ENCODE measurements around the gene WNT10A.
A peak's percentile ranks its signal among the peaks of the same experiment; 100 is the strongest.
"Not testable (repeated sequence)": the region's sequence is repeated elsewhere in the genome, so short reads cannot be mapped to it uniquely, and the experiment has no call there.

WNT10A gene

GRCh38 chr2:218880102-218880858, at the start of gene WNT10A:
TSS of gene WNT10A (plus strand) at chr2:218880852. CDS start at chr2:218880996, 144 bp downstream.
- no peak for DNase-seq

- DNase-seq = no peak
Measured at GRCh38 chr2:218831378-218831990, 49.2 kb upstream of the WNT10A start, which contains the start of gene PRKAG3. TSS of gene PRKAG3 (minus strand) at chr2:218831803.

- no peak for DNase-seq
Measured at GRCh38 chr2:218832081-218832480, 48.6 kb upstream of the WNT10A start.

- no peak for DNase-seq
Measured at GRCh38 chr2:218832520-218832919, 48.1 kb upstream of the WNT10A start.

- DNase-seq = no peak
Measured at GRCh38 chr2:218833023-218833609, 47.5 kb upstream of the WNT10A start.

GRCh38 chr2:218834685-218835084, 46.0 kb upstream of the WNT10A start:
- no peak for DNase-seq

- DNase-seq = no peak
Measured at GRCh38 chr2:218837495-218837894, 43.2 kb upstream of the WNT10A start.

- DNase-seq = no peak
Measured at GRCh38 chr2:218839430-218839829, 41.2 kb upstream of the WNT10A start.

GRCh38 chr2:218839888-218840287, 40.8 kb upstream of the WNT10A start:
- no peak for DNase-seq

GRCh38 chr2:218844334-218844733, 36.3 kb upstream of the WNT10A start:
- not testable (repeated sequence) for DNase-seq

- not testable (repeated sequence) for DNase-seq
Measured at GRCh38 chr2:218846963-218847362, 33.7 kb upstream of the WNT10A start.

- DNase-seq = no peak
Measured at GRCh38 chr2:218849721-218850120, 30.9 kb upstream of the WNT10A start.

- DNase-seq = no peak
Measured at GRCh38 chr2:218850796-218851195, 29.9 kb upstream of the WNT10A start.

- DNase-seq = no peak
Measured at GRCh38 chr2:218851286-218851685, 29.4 kb upstream of the WNT10A start.

GRCh38 chr2:218852911-218853667, 27.6 kb upstream of the WNT10A start:
- peak; percentile 50 for DNase-seq

- no peak for DNase-seq
Measured at GRCh38 chr2:218853766-218854165, 26.9 kb upstream of the WNT10A start.

- no peak for DNase-seq
Measured at GRCh38 chr2:218854860-218855259, 25.8 kb upstream of the WNT10A start.

GRCh38 chr2:218855305-218856166, 25.1 kb upstream of the WNT10A start:
- DNase-seq = no peak

GRCh38 chr2:218856167-218856895, 24.3 kb upstream of the WNT10A start:
- DNase-seq = no peak

GRCh38 chr2:218856896-218857243, 23.8 kb upstream of the WNT10A start:
- no peak for DNase-seq

- no peak for DNase-seq
Measured at GRCh38 chr2:218857371-218858137, 23.1 kb upstream of the WNT10A start.
